ENCODE measurements around the gene ADGRG6.
"Not testable (repeated sequence)": the region's sequence is repeated elsewhere in the genome, so short reads cannot be mapped to it uniquely, and the experiment has no call there.

Gene ADGRG6

DNA sequence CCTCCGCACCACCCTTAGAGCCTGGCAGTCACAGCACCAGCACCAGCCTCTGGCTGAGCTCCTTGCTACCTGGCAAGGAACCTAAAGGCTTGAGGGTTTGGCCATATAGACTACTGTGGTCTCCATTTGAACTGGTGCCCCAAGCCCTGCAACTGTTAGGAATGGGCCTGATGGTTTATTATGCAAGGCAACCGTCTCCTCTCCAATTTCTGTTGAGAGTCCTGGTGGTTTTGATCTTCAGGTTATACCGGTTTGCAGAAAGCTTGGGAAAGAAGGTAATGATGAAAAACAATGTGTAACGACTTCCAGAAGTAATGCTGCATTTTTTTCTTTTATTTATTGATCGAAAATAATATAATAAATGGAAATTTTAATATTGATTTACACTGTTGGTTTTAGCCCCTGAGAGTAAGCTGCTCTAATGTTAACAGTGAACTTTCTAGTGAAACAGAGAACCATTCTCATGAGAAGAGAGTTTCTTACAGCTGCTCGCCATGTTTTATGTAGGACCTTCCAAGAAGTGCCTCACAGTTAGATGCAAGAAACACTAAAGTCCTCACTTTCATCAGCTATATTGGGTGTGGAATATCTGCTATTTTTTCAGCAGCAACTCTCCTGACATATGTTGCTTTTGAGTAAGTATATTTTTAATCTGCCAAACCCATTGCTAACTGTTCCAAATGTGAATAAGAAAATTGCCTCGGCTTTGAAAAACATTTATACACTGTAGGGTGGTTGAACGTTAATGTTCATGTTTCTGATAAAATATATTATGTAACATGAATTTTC, 112.8 kb downstream of the ADGRG6 start:
- no peak for DNase-seq

DNA sequence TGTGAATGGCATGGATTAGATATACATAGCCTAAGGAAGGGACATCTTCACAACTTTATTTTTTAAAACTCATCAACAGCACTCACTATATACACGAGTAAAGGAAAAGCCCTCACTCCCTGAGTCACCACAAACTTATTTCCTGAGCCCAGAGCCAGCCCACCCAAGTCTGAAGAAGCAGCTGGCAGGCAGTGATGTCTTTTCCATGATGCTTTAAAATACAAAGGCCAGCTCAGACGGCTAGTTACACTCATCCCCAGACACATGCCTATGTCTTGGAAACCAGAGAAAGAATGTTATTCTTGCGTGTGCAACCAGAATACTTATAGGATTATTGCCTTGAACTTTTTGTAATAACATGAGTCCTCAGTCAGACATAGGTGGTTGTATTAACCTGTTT, 114.4 kb downstream of the ADGRG6 start:
- no peak for DNase-seq

DNA sequence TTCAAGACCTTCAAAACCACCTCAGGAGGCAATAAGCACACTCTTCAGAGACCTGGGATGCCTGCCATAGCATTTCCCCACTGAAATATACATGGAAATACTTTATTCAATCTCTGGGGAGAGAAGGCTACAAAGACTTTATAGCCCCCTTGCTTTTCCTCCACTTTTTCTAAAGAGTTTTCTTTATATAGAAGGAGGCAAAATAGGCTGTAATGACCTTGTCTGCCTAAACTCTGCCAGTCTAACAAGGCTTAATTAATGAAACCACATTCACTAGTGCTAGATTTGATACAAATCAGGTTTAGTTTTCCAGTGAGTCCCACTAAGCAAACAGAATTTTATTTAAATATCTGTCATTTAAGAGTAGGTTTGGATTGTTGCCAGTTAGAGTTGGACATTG, 114.9 kb downstream of the ADGRG6 start:
- no peak for DNase-seq

DNA sequence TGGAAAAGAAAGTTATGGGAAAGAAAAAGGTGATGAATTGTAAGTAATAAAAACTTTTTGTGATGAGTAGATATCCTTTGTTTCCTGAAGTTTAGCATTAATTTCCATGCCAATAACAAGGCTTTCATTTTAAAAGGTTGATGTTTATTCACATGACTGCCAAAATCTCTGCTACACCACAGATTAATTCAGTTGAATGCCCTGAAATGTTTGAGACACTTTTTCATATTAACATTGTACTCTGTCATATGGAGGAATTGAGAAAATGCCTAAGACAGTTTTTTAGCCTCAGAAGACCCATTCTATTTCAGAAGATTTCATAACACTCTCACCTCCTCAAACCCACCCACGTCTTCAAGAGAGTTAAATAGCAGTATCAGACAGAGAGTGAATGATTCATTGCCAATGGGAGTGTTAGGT, 115.5 kb downstream of the ADGRG6 start:
- DNase-seq = no peak

DNA sequence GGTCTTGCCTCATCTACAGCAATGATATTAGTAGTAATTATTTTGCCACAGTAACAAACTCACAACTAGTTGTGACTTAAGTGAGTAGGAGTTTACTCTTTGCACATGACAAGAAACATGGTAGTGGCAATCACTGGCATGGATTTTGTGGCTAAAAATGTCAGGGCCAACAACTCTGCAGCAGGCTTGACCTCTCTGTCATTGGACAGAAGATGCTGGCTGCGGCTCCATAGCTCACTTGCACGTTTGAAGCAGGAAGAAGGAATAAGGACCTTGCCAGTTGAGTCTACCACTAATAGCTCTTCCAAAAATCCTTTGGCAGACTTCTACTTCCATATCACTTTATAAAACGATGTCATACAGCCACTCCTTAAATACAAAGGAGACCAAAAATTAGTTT, 117.3 kb downstream of the ADGRG6 start:
- no peak for DNase-seq

DNA sequence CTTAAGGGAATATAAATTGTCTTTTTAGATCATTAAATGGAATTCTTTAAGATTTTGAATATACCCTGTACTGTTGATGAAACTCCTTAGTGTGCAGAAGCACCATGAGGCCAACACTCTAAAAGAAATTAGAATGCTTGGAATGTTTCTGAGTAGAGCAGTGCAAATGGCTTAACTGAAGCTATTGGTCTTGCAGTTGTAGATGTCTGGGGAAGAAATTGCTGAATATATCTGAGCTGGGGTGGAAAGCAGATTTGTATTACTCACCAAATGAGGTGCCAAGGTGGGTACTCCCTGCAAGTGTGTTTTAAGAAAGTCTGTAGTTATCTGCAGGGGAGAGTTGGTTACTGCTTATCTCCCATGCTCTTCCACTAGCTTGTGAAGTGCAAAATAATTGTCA, 119.0 kb downstream of the ADGRG6 start:
- DNase-seq = no peak

DNA sequence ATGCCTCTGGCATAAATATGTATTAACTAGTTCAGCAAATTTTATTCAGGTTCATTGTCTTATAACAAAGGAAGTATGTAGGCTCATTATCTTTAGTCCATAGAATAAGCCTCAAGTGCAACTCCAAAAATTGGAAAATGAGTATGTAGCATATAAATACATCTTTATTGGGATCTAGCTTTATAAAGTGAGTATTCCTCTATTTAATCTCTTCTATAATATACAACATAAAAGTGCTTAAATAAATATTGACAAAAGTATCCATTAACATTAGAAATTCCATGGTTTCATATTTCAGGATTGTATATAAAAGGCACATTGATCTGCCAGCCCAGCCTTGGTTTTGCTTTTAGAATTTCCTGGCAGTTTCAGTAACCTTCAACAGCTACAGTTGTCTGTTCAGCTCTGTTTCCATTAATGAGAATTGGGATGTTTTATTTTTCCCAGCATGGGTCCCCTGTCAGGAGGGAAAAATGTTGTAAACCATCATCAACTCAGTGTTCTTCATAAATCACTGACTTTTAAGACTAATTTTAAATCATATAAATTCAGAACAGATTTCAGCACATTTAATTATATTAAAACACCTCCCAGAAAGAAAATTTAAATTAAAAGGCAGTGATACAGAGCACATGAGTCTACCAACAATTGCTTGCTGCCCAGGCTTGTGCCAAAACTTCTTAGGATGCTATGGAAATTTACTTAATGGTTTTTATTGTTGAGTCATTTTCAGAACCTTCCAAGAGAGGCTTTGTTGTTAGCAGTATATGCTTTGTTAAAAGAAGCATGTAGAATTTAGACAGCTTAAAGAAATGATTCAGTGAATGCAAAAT, 119.7 kb downstream of the ADGRG6 start:
- no peak for DNase-seq

DNA sequence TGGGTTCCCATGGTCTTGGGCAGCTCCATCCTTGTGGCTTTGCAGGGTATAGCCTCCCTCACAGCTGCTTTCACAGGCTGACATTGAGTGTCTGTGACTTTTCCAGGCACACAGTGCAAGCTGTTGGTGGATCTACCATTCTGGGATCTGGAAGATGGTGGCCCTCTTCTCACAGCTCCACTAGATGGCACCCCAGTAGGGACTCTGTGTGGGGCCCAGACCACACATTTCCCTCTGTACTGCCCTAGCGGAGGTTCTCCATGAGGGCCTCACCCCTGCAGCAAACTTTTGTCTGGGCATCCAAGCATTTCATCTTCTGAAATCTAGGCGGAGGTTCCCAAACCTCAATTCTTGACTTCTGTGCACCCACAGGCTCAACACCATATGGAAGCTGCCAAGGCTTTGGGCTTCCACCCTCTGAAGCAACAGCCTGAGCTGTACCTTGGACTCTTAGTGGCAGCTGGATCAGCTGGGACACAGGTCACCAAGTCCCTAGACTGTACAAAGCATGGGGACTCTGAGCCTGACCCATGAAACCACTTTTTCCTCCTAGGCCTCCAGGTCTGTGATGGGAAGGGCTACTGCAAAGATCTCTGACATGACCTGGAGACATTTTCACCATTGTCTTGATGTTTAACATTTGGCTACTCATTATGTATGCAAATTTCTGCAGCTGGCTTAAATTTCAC, 124.8 kb downstream of the ADGRG6 start:
- DNase-seq = not testable (repeated sequence)

DNA sequence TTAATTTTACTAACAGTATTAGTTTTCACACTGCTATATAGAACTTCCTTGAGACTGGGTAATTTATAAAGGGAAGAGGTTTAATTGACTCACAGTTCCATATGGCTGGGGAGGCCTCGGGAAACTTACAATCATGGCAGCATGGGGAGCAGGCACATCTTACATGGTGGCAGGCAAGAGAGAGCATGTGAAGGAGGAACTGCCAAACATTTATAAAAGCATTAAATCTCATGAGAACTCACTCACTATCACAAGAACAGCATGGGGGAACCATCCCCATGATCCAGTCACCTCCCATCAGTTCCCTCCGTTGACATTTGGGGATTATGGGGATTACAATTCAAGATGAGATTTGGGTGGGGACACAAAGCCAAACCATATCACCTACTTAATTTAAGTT, 126.7 kb downstream of the ADGRG6 start:
- not testable (repeated sequence) for DNase-seq

DNA sequence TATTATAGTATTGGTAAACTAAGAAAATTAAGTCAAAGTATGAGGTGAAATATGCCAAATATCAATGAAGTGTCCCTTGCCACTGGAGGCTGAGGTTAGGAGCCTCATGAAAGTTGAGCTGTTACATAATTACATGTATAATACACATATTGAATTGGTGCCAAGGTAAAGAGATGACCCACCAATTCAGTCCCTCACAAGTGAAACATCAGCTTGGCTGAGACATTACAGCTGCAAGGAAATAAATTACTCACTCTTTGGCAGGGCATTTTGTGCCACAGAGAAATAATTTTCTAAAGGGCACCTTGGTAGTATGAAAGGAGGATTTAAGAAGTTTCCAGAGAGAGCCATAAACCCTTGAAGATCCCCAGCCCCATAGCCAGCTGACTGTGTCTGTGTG, 127.4 kb downstream of the ADGRG6 start:
- no peak for DNase-seq

DNA sequence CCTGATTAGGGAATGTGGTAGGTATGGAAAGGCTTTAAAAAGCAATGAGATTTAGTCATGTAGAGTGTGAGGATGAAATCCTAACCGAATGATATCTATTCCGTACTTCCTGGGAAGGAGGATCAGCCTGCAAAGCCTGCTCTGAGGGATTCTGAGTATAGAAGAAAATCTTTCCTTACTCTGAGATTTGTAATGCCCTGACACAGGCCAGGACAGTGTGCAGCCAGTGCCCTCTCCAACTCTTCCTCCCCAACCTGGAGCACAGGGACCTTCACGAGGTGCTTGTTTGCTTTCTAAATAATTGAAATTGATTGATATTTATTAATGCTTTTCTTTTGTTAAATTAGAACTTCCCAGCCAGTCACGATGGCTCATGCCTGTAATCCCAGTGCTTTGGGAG, 131.6 kb downstream of the ADGRG6 start:
- no peak for DNase-seq

DNA sequence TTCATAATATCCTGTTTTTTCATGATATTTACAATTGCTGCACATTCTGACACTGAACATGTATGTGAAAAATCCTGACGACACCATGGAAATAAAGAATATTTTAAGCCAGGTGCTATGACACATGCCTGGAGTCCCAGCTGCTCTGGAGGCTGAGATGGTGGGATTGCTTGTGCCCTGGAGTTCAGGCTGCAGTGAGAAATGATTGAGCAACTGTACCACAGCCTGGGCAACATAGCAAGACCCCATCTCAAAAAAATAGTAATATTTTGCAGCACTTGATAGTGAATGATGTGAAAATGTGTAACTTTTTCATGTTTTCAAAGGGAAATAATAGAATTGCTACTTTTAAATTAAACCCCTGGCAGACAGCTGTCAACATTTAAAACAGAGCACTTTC, 137.1 kb downstream of the ADGRG6 start:
- no peak for DNase-seq

DNA sequence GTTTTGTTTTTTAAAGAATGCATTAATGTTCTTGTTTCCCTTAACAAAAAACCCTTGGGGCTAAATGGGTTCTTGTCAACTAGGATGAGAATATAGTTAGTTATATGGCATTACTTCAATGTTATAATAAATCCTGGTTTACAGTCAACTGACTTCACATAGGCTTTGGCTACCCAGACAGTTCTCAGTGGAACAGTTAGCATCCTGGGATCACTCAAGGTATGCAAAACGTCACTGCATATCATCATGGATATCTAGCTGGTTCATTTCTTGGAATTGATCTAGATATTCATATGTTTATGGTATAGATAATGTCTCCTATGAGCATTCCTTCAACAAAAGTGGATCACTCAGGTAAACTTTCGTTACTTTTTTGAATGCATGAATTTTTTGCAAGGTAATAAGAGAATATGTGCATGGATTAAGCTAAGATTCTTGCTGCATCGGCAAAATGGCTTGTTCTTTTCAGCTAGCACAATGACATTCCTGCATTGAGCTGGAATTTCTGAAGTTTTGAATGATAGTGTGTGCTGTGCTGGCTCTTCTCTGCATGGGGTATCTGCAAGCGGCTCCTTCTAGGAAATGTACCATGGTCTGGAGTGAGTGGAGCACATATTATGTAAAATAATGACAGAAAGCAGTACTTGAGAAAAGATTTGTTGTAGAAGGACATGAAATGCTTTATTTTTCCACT, 138.9 kb downstream of the ADGRG6 start:
- no peak for DNase-seq

DNA sequence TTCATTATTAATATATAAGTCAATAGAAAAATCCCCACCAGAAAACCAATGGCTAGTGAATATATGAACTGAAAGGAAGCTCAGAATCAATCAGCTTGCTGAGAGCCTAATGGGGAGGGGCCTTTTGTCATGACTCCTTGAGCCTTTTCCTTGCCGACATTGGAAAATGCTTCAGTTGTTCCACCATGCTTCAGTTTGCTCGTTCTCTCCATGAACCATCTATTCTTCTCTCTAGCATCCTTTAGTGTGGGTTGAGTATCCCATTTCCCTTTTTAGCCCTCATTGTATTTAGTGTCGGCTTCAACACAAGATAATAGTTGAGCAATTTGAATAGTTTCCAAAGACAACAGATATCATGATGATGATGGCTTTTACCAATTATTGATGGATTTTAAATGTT, 139.9 kb downstream of the ADGRG6 start:
- DNase-seq = no peak

DNA sequence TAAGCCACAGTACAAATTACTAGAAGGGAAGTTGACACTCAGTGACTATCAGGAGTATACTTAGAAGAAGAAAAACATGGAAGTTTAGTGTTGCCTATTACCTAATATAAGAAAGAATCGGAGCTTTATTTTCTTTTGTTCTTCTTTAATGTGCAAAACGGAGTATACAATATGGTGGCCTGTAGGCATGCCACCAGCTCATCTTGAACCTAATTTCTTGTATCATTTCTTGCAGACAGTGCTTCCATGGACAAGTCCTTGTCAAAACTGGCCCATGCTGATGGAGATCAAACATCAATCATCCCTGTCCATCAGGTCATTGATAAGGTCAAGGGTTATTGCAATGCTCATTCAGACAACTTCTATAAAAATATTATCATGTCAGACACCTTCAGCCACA, 141.3 kb downstream of the ADGRG6 start:
- no peak for DNase-seq

DNA sequence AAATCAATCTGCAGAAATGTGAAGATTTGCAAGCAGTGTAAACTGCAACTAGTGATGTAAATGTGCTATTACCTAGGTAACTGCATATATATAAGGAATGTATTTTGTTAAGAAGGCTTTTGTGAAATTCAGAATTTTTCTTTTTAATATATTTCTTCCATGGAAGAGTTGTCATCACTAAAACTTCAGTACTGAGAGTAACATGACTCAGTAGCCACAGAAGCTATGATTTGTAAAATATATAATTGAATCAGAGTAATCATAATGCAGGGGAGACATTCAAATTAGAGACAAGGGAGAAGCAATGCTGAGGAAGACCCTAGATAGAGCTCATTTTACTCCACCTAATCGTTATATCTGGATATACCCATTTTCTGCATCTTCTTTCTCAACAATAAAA, 141.7 kb downstream of the ADGRG6 start:
- no peak for DNase-seq

DNA sequence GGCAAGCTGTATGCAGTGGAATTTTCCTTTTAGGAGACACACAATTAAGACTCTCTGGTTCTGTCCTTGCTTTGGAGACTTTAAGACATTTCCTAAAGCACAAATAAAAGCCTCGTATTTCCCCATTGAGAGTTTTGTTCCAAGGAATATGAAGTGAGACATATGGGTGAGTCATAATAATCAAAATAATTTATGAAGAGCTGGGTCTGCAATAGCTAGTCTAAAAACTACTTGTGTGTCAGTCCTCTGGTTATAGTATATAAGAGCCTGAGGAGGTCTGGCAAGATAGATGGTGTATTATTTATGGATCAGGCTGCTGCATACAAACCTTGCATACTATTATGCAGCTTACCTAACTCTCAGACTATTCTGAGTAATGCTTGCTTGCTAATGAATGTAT, 142.6 kb downstream of the ADGRG6 start:
- DNase-seq = no peak

DNA sequence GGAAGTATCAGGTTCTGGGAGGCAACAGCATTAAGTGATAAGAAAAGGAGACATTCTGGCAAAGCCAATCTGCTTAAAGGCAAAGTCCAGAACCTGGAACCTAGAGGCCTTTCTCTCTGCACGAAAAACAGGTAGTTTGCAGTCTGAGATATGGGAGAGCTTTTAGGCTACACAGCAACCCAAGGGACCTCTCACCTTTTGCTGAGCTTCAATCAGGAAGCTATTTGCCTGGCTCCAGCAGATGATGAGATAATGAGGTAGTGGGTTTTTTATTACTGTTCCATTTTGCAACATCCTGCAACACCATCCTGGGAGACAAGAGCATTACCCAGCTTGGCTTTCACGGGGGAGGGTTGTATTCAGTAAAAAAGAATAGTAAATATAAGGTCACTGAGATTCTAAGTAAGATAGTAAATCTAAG, 143.1 kb downstream of the ADGRG6 start:
- no peak for DNase-seq

DNA sequence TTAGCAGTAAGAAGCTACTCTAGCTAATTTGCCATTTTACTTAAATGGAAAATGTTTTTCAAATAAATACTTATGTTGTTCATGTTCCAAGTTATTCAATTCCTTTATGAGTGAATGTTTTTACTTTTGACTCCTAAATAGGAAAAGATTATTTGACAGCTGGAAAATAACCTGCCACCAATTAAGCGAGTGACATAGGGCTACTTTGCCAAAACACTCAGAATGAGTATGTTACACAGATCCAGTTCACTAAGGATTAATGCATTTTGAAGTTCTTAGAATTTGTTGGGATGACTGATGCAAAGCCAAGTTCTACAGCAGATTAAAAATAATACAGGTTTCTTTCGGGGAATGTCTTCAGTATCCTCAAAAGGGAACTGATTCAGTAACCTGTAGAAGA, 144.4 kb downstream of the ADGRG6 start:
- DNase-seq = no peak

DNA sequence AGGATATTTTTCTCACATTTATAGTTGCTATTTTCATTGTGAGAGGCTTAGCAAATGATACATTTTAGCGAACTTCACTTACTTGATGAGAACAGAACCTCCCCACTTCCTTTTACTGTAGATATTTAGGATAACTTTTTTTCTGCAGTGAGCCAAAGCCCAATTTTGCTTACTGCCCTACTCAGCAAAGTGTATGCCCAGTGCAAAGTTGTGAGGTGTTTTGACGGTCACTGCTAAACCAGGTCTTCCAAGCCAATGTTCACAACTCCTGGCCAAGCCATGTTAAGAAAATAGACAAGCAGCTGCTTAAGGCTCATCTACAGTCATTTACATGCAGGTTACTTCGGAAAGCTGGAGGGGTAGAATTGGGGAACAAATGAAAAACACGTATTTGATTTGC, 144.8 kb downstream of the ADGRG6 start:
- DNase-seq = no peak

DNA sequence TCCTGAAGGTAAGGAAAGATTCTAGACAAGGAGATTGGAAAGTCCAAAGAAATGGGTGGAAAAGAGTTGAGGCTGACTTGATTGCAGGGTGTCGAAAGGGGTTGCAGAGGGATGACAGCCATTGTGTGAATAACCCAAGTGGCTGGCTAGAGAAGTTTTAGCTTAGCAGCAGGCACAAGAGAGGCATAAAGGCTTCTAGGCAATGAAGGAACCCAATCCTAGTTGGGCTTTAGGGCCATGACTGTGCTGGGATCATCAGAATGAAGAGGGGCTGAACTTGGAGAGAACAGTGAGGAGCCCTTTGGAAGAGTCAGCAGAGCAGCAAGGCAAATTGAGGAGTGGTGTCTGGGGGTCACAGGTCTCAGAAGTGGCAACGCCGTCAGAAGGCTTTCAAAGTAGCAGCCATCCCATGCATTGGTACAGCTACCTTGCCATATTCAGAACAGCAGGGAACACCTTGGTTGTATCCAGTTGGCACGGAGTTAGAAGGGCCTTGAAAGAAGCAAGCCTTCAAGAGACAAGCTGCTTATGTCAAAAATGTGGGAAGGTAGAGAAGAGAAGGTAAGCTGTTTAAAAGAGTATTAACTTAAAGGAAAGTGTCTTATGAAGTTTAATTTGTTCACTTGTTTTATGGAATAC, 146.4 kb downstream of the ADGRG6 start:
- DNase-seq = no peak

DNA sequence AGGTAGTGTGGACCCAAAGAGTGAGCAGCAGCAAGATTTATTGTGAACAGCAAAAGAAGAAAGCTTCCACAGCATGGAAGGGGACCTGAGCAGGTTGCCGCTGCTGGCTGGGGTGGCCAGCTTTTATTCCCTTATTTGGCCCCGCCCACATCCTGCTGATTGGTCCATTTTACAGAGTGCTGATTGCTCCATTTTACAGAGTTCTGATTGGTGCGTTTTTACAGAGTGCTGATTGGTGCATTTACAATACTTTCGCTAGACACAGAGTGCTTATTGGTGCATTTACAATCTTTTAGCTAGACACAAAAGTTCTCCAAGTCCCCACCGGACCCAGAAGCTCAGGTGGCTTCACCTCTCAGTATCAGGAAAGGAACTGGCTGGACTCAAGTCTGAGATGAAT, 149.0 kb downstream of the ADGRG6 start:
- not testable (repeated sequence) for DNase-seq

DNA sequence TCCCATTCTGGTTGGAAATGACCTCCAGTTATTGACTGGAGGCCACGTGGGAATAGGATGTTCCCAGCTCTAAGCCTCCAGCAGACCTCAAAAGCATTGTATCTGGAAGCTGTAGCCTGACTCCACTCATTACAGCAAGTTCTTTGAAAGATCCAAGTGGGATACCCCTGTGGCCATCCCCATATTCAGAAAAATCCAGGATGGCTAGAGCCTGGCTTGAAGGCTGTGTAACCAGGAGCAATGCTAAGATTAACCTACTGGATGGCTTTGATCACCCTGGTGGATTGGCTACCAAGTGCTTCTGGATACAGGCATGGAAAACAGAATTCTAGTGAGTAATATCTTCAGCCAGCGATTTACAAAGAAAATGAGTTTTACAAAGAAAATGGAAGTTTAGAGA, 151.2 kb downstream of the ADGRG6 start:
- DNase-seq = no peak
